ENCODE data around the gene PLAU. TPM values are rescaled to one million over a fixed set of nuclear protein-coding genes. Genes with fewer than 3 reads are reported as not detected.

Gene PLAU
- total and polyA plus RNA-seq, 9 of the 15 experiments (the other 6 are each of a cell fraction or from before 2014, with no cell fraction given): 2.1 to 16.9 (median 3.3) TPM

DNA sequence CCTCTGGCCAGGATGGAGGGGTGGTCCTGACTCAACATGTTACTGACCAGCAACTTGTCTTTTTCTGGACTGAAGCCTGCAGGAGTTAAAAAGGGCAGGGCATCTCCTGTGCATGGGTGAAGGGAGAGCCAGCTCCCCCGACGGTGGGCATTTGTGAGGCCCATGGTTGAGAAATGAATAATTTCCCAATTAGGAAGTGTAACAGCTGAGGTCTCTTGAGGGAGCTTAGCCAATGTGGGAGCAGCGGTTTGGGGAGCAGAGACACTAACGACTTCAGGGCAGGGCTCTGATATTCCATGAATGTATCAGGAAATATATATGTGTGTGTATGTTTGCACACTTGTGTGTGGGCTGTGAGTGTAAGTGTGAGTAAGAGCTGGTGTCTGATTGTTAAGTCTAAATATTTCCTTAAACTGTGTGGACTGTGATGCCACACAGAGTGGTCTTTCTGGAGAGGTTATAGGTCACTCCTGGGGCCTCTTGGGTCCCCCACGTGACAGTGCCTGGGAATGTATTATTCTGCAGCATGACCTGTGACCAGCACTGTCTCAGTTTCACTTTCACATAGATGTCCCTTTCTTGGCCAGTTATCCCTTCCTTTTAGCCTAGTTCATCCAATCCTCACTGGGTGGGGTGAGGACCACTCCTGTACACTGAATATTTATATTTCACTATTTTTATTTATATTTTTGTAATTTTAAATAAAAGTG, 6.0 kb downstream of the PLAU start (continued):
- TF ChIP-seq, protein P1, sequence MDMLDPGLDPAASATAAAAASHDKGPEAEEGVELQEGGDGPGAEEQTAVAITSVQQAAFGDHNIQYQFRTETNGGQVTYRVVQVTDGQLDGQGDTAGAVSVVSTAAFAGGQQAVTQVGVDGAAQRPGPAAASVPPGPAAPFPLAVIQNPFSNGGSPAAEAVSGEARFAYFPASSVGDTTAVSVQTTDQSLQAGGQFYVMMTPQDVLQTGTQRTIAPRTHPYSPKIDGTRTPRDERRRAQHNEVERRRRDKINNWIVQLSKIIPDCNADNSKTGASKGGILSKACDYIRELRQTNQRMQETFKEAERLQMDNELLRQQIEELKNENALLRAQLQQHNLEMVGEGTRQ (CRISPR knock-in tag; IDR thresholded peaks at IDR 0.05): peak; percentile 78
- TF ChIP-seq ZNF507 (tag; conservative IDR thresholded peaks at IDR 0.05) (no peak), ZBTB7A (IDR thresholded peaks at IDR 0.05; ENCODE audit: borderline replicate concordance, control insufficient read depth, low read depth, low read length) (no peak), BHLHE40 (IDR thresholded peaks at IDR 0.05; ENCODE audit: low read length) (peak; percentile 33; the same call in 1 of the 2 replicates), SIN3A (IDR thresholded peaks at IDR 0.05; ENCODE audit: borderline replicate concordance in 2 of 2, control insufficient read depth in 1 of 2, low read depth in 2 of 2, low read length in 2 of 2) (no peak), NFXL1 (CRISPR knock-in tag; IDR thresholded peaks at IDR 0.05) (no peak), RBM39 (optimal IDR thresholded peaks at IDR 0.05; ENCODE audit: low read depth, low read length) (no peak), HMG20B (CRISPR knock-in tag; IDR thresholded peaks at IDR 0.05) (no peak), TAF7 (tag; IDR thresholded peaks at IDR 0.05) (no peak), CAMTA2 (CRISPR knock-in tag; conservative IDR thresholded peaks at IDR 0.05) (no peak)
- TF ChIP-seq, protein P2, sequence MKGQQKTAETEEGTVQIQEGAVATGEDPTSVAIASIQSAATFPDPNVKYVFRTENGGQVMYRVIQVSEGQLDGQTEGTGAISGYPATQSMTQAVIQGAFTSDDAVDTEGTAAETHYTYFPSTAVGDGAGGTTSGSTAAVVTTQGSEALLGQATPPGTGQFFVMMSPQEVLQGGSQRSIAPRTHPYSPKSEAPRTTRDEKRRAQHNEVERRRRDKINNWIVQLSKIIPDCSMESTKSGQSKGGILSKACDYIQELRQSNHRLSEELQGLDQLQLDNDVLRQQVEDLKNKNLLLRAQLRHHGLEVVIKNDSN (CRISPR knock-in tag; IDR thresholded peaks at IDR 0.05): peak; percentile 82
- TF ChIP-seq, protein P3, sequence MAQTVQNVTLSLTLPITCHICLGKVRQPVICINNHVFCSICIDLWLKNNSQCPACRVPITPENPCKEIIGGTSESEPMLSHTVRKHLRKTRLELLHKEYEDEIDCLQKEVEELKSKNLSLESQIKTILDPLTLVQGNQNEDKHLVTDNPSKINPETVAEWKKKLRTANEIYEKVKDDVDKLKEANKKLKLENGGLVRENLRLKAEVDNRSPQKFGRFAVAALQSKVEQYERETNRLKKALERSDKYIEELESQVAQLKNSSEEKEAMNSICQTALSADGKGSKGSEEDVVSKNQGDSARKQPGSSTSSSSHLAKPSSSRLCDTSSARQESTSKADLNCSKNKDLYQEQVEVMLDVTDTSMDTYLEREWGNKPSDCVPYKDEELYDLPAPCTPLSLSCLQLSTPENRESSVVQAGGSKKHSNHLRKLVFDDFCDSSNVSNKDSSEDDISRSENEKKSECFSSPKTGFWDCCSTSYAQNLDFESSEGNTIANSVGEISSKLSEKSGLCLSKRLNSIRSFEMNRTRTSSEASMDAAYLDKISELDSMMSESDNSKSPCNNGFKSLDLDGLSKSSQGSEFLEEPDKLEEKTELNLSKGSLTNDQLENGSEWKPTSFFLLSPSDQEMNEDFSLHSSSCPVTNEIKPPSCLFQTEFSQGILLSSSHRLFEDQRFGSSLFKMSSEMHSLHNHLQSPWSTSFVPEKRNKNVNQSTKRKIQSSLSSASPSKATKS (CRISPR knock-in tag; IDR thresholded peaks at IDR 0.05): no peak
- TF ChIP-seq, protein P4, sequence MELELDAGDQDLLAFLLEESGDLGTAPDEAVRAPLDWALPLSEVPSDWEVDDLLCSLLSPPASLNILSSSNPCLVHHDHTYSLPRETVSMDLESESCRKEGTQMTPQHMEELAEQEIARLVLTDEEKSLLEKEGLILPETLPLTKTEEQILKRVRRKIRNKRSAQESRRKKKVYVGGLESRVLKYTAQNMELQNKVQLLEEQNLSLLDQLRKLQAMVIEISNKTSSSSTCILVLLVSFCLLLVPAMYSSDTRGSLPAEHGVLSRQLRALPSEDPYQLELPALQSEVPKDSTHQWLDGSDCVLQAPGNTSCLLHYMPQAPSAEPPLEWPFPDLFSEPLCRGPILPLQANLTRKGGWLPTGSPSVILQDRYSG (tag; conservative IDR thresholded peaks at IDR 0.05; ENCODE audit: low read depth): 0 out of 2 replicates have a peak, but pooled peaks have one; percentile 60
- TF ChIP-seq, protein P5, sequence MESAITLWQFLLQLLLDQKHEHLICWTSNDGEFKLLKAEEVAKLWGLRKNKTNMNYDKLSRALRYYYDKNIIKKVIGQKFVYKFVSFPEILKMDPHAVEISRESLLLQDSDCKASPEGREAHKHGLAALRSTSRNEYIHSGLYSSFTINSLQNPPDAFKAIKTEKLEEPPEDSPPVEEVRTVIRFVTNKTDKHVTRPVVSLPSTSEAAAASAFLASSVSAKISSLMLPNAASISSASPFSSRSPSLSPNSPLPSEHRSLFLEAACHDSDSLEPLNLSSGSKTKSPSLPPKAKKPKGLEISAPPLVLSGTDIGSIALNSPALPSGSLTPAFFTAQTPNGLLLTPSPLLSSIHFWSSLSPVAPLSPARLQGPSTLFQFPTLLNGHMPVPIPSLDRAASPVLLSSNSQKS (CRISPR knock-in tag; IDR thresholded peaks at IDR 0.05): no peak

All from K562 (cell line).